Adrenal gland (tissue), 5 donors: ENCODE measurements around the gene CD164.

ENCODE experiments used
- CTCF ChIP-seq, 6 experiments: fragments of 450-650 bp in 4 of 6; fragments of 200-600 bp in 2 of 6; sonication (generic) in 1 of 6; IDR thresholded peaks; 1 replicate in 5 of 6; 2 replicates in 1 of 6; pipeline versions ENCODE4 v1.5.1 to v1.8.0; 2016 to 2021; ENCODE audit warnings: antibody characterized with exemption in 6 of 6, mild to moderate bottlenecking in 2 of 6, moderate library complexity in 1 of 6
- POLR2A ChIP-seq, 2 donors: fragments of 450-650 bp; IDR thresholded peaks; one replicate each; pipeline ENCODE4 v1.6.1; 2017; ENCODE audit warnings: antibody characterized with exemption in 2 of 2, mild to moderate bottlenecking in 2 of 2, moderate library complexity in 1 of 2
- donor health status: DM: no; HTN: no; CAD: no.

GRCh38 chr6:109322825-109323224 lies 59.4 kb downstream of the CD164 start:
- TF ChIP-seq CTCF (IDR thresholded peaks at IDR 0.05) (no peak), POLR2A (IDR thresholded peaks at IDR 0.05) (no peak)
